Measurements from ENCODE around the gene GPC3.

Gene GPC3

DNA sequence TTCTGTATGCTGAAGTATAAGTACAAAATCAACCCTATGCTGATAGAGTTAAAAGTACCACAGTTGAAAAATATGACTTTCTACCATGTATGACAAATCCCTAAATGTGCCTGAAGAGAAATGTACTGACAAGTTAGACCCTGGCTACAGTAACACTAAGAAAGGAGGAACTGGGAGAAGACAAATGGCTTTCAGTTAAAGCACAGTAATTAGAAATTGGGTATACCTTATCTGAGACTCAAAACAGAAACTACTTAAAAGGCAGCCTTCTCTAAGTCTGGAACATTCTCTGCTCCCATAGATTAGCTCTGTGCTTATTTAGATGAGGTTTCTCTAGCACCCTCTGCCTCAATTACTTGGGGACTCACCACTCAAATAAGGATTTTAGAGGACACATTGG lies 189.1 kb downstream of the GPC3 start:
- in situ Hi-C loops (cut with HindIII; ENCODE audit: low sequenced_read_pairs) = no loop called here
- TF ChIP-seq, protein P1, sequence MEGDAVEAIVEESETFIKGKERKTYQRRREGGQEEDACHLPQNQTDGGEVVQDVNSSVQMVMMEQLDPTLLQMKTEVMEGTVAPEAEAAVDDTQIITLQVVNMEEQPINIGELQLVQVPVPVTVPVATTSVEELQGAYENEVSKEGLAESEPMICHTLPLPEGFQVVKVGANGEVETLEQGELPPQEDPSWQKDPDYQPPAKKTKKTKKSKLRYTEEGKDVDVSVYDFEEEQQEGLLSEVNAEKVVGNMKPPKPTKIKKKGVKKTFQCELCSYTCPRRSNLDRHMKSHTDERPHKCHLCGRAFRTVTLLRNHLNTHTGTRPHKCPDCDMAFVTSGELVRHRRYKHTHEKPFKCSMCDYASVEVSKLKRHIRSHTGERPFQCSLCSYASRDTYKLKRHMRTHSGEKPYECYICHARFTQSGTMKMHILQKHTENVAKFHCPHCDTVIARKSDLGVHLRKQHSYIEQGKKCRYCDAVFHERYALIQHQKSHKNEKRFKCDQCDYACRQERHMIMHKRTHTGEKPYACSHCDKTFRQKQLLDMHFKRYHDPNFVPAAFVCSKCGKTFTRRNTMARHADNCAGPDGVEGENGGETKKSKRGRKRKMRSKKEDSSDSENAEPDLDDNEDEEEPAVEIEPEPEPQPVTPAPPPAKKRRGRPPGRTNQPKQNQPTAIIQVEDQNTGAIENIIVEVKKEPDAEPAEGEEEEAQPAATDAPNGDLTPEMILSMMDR (IDR thresholded peaks at IDR 0.05; ENCODE audit: low read depth, low read length, missing control alignments) = no peak
- no peak for DNase-seq (ENCODE audit: low read depth)
- H3K4me3 ChIP-seq (ENCODE audit: low read depth, low read length) = no peak overlapping the region

DNA sequence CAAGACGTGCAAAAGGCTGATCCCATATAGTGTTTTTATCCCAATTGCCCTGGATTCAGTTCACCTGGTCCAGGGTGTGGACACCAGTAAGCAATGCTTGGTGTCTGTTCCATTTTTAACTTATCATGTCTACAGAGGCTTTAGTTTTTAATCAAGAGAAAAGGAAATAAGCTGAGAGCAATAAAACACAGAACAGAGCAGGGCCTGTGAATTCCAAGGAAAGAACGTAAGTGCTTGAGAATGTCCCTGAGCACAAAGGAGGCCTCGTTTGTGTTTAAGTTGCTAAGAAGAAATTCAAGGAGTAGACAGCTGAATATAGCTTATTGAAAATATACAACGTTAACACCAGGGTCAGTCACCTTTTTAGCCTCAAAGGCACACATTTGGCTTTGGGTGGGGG lies 191.3 kb downstream of the GPC3 start:
- in situ Hi-C loops (cut with HindIII; ENCODE audit: low sequenced_read_pairs) = no loop called here
- TF ChIP-seq, protein P1 (IDR thresholded peaks at IDR 0.05; ENCODE audit: low read depth, low read length, missing control alignments) = no peak
- H3K4me3 ChIP-seq (ENCODE audit: low read depth, low read length) = no peak overlapping the region
- DNase-seq (ENCODE audit: low read depth) = no peak

DNA sequence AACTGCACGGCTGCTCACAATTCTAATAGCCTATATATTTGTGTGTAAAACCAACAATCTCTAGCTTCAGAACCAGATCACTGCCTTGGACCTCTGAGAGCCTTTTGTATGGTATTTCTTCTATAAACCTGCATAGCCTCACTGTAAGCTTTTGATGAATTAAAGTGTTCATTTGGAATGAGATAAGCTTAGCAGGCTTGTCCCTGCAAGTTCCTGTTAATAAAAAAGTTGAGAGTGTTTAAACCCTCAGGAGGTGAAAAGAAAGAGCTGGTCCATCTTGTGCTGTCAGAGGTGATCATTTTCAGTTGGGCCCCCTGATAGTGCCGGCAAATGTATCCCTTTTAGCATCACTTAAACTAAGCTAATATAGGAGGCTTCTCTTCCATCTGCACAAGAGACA lies 191.8 kb downstream of the GPC3 start:
- H3K4me3 ChIP-seq (ENCODE audit: low read depth, low read length) = no peak overlapping the region
- TF ChIP-seq, protein P1 (IDR thresholded peaks at IDR 0.05; ENCODE audit: low read depth, low read length, missing control alignments) = no peak
- in situ Hi-C loops (cut with HindIII; ENCODE audit: low sequenced_read_pairs) = no loop called here
- no peak for DNase-seq (ENCODE audit: low read depth)

DNA sequence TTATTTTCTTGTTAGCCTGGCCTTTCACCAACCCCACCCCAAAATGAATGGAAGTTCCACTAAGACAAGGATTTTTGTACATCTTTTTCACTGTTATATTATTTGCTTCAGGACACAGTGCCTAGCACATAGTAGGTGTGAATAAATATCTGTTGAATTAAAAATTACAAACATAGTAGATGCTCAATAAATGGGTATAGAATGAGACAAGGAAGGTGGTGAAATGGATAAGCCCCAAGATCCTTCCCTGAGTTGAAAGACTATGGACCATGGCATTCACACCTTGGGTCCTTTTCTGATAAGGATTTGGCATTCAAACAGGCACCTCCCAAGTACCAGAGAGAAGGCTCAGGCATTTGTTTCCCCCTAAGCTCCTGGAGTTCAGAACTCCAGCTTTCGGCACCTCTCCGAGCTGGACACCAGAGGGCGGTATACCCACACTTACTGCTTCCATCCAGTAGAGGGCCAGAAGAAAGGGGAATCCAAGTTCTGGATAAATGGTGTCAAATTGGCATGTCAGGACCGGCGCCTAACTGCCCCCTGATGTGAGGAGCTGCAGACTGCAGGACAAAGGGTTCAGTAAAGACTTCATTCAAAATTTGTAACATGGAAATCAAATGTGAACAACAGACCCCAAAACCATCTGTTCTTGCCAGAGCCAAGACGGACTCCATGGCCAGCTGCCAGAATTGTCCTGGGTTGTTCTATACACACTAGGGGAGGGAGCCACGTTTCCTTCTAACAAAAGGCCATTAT lies 193.0 kb downstream of the GPC3 start:
- in situ Hi-C loops (cut with HindIII; ENCODE audit: low sequenced_read_pairs) = no loop called here
- TF ChIP-seq, protein P1 (IDR thresholded peaks at IDR 0.05; ENCODE audit: low read depth, low read length, missing control alignments) = peak; percentile 99
- peak overlapping the region; percentile 26 for H3K4me3 ChIP-seq (ENCODE audit: low read depth, low read length)
- DNase-seq (ENCODE audit: low read depth) = peak; percentile 59

DNA sequence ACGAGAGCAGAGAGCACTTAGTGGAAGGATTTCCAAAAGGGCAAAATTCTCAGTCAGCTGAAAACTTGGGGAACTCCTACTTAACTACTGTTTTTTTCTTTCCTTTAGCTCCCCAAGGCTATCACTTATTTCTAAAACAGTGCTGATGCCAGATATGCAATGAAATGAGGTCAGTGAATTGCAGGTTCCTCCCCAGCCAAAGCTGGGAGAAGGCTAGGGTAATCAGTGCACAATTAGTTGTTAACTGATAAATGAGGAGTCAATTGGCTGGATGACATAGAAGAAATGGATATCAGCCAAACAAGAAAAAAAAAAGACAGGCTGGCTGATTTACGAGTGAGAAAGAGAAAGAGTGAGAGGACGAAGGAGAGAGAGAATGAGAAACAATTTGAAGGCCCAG lies 195.6 kb downstream of the GPC3 start:
- TF ChIP-seq, protein P1 (IDR thresholded peaks at IDR 0.05; ENCODE audit: low read depth, low read length, missing control alignments) = no peak
- no peak overlapping the region for H3K4me3 ChIP-seq (ENCODE audit: low read depth, low read length)
- DNase-seq (ENCODE audit: low read depth) = no peak
- in situ Hi-C loops (cut with HindIII; ENCODE audit: low sequenced_read_pairs) = no loop called here

DNA sequence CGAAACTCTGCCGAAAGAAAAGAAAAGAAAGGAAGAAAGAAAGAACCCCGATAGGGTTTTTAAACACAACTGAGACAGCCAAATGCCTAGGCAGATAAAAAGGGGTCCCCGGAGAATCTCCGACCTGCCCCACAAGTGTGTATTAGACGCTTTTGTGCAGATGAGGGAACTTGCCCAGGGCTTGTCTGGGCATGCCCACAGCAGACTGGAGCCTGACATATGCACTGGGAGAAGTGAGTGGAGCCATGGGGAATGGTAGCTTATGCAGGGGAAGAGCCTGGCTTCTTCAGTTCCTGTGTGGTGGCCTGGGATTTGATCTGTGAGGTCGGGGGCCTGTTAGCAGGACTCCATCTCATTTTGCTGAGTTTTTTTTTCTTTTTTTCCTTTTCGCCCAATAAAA lies 199.0 kb downstream of the GPC3 start:
- in situ Hi-C loops (cut with HindIII; ENCODE audit: low sequenced_read_pairs) = no loop called here

More for the DNA sequence above, 199.0 kb downstream of the GPC3 start:
- H3K4me3 ChIP-seq (ENCODE audit: low read depth, low read length) = no peak overlapping the region
- TF ChIP-seq, protein P1 (IDR thresholded peaks at IDR 0.05; ENCODE audit: low read depth, low read length, missing control alignments) = no peak
- DNase-seq (ENCODE audit: low read depth) = no peak

All from astrocyte of the cerebellum (primary cell).